ENCODE results near the gene PRDM16. TPM values are rescaled to one million over a fixed set of nuclear protein-coding genes. Genes with fewer than 3 reads are reported as not detected.

PRDM16 gene
- total RNA-seq, 1 experiment from 2014 or later = 22.3 TPM

- CTCF ChIA-PET = no interaction called here
- in situ Hi-C loops (cut with HindIII; ENCODE audit: low pct_unique_long_range_greater_than_20kb, low sequenced_read_pairs) = no loop called here
- Histone ChIP-seq H3K27ac (ENCODE audit: low read length) (no peak overlapping the region), H3K4me3 (ENCODE audit: low read depth in 2 of 2, low read length in 2 of 2) (no peak overlapping the region), H3K4me1 (ENCODE audit: control insufficient read depth, insufficient read depth, low read length) (peaks cover 42% of the 10 kb centered on the region), H3K9me3 (ENCODE audit: control insufficient read depth, insufficient read depth, low read depth, low read length) (no peaks in the 10 kb centered on the region), H3K36me3 (ENCODE audit: control insufficient read depth, insufficient read depth, low read length) (no peaks in the 10 kb centered on the region), H3K27me3 (ENCODE audit: control insufficient read depth, insufficient read depth, low read length) (no peaks in the 10 kb centered on the region)
- ATAC-seq (no peak), DNase-seq (ENCODE audit: low read depth, low spot score) (no peak)
- intact Hi-C loops (cut with micrococcal nuclease; ENCODE audit: unreplicated experiment) = no loop called here
- no peak for TF ChIP-seq REST (IDR thresholded peaks at IDR 0.05; ENCODE audit: insufficient read depth in 1 of 2, low read depth in 2 of 2, low read length in 1 of 2)
- TF ChIP-seq SIN3A (IDR thresholded peaks at IDR 0.05; ENCODE audit: borderline replicate concordance, insufficient read depth, low read depth, low read length) = no peak
- TF ChIP-seq POLR2AphosphoS5 (IDR thresholded peaks at IDR 0.05; ENCODE audit: low read depth, low read length) = no peak
- TF ChIP-seq CTCF (IDR thresholded peaks at IDR 0.05) = no peak
- no peak for TF ChIP-seq TCF7L2 (IDR thresholded peaks at IDR 0.05; ENCODE audit: low read depth, low read length)
- POLR2A ChIA-PET = no interaction called here
- no TSS peak for BruUV-seq (replicated peaks)
Observed at GRCh38 chr1:3310718-3311400, 241.9 kb downstream of the PRDM16 start.

GRCh38 chr1:3311711-3312110 is 242.7 kb downstream of the PRDM16 start:
- Histone ChIP-seq H3K27me3 (ENCODE audit: control insufficient read depth, insufficient read depth, low read length) (no peaks in the 10 kb centered on the region), H3K4me1 (ENCODE audit: control insufficient read depth, insufficient read depth, low read length) (peaks cover 46% of the 10 kb centered on the region), H3K36me3 (ENCODE audit: control insufficient read depth, insufficient read depth, low read length) (no peaks in the 10 kb centered on the region), H3K27ac (ENCODE audit: low read length) (peak overlapping the region; percentile 92), H3K4me3 (ENCODE audit: low read depth in 2 of 2, low read length in 2 of 2) (no peak overlapping the region), H3K9me3 (ENCODE audit: control insufficient read depth, insufficient read depth, low read depth, low read length) (no peaks in the 10 kb centered on the region)
- DNase-seq (ENCODE audit: low read depth, low spot score) = no peak
- no peak for TF ChIP-seq TCF7L2 (IDR thresholded peaks at IDR 0.05; ENCODE audit: low read depth, low read length)
- TF ChIP-seq SIN3A (IDR thresholded peaks at IDR 0.05; ENCODE audit: borderline replicate concordance, insufficient read depth, low read depth, low read length) = no peak
- TF ChIP-seq CTCF (IDR thresholded peaks at IDR 0.05) = no peak
- no peak for TF ChIP-seq POLR2AphosphoS5 (IDR thresholded peaks at IDR 0.05; ENCODE audit: low read depth, low read length)
- TF ChIP-seq REST (IDR thresholded peaks at IDR 0.05; ENCODE audit: insufficient read depth in 1 of 2, low read depth in 2 of 2, low read length in 1 of 2) = no peak
- POLR2A ChIA-PET = no interaction called here
- in situ Hi-C loops (cut with HindIII; ENCODE audit: low pct_unique_long_range_greater_than_20kb, low sequenced_read_pairs) (no loop called here), intact Hi-C loops (cut with micrococcal nuclease; ENCODE audit: unreplicated experiment) (no loop called here)
- no peak for ATAC-seq
- CTCF ChIA-PET = no interaction called here
- BruUV-seq (replicated peaks) = no TSS peak
